GM12874 (cell line): ENCODE data around the gene TNFRSF13B.

Experiments used
- TF ChIP-seq, protein P1 (sequence below): IDR thresholded peaks from 2 replicates; pipeline ENCODE4 v1.5.1; 2011; ENCODE audit warnings: low read depth, mild to moderate bottlenecking, control low read depth, low read length, moderate library complexity; ENCODE audit not compliant: insufficient read depth

Gene TNFRSF13B

DNA sequence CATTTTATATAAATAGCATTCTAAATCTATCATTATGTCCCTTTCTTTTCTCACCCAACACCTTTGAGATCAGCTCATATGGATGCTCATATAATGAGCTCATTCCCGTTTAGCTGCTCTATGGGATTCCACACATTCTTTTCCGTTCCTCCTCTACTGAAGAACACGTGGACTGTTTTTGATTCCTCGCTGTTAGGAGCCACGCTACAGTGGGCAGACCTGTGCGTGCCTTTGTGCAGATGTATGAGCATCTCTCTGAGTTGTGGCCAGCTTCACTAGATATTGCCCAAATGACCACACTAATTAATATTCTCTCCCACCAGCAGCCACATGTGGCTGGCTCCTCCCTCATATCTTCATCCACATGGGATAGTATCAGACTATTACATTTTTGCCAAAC is 6.0 kb upstream of the TNFRSF13B start:
- TF ChIP-seq, protein P1, sequence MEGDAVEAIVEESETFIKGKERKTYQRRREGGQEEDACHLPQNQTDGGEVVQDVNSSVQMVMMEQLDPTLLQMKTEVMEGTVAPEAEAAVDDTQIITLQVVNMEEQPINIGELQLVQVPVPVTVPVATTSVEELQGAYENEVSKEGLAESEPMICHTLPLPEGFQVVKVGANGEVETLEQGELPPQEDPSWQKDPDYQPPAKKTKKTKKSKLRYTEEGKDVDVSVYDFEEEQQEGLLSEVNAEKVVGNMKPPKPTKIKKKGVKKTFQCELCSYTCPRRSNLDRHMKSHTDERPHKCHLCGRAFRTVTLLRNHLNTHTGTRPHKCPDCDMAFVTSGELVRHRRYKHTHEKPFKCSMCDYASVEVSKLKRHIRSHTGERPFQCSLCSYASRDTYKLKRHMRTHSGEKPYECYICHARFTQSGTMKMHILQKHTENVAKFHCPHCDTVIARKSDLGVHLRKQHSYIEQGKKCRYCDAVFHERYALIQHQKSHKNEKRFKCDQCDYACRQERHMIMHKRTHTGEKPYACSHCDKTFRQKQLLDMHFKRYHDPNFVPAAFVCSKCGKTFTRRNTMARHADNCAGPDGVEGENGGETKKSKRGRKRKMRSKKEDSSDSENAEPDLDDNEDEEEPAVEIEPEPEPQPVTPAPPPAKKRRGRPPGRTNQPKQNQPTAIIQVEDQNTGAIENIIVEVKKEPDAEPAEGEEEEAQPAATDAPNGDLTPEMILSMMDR, result no peak

DNA sequence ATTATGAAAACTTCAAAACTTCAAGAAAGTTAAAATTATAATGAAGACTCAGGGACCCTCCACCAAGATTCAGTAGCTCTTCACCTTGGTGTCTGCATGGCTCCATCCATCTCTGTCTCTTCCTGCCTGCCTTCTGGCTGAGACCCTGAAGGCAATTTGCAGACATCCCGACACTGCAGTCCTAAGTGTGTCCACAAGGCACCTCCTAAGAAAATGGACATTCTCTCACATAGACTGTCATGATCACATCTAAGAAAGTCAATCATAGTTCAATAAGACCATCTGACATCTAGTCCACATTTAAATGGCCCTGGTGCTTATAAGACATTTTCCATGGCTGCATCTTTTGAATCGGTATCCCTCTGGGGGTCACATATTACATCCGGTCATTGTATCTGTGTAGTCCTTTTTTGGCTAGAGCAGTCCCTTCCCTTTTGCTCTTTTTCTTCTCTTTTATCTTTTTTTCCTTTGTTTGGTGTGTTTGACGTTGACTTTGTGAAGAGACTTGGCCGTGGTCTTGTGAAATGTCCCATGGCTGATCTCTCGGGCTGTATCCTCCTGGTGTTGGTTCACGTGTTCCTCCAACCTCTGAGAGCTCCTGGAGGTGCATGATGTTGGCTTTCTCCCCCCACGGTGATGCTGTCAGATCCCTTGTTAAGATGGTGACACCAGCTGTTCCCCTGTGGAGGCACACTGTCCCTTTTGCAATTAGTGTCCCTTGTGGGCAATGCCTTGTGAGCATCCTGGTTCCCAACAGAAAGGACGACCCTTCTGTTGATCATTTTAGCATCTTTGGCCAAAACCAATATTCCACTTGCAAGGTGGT is 5.0 kb upstream of the TNFRSF13B start:
- TF ChIP-seq, protein P1, result no peak

DNA sequence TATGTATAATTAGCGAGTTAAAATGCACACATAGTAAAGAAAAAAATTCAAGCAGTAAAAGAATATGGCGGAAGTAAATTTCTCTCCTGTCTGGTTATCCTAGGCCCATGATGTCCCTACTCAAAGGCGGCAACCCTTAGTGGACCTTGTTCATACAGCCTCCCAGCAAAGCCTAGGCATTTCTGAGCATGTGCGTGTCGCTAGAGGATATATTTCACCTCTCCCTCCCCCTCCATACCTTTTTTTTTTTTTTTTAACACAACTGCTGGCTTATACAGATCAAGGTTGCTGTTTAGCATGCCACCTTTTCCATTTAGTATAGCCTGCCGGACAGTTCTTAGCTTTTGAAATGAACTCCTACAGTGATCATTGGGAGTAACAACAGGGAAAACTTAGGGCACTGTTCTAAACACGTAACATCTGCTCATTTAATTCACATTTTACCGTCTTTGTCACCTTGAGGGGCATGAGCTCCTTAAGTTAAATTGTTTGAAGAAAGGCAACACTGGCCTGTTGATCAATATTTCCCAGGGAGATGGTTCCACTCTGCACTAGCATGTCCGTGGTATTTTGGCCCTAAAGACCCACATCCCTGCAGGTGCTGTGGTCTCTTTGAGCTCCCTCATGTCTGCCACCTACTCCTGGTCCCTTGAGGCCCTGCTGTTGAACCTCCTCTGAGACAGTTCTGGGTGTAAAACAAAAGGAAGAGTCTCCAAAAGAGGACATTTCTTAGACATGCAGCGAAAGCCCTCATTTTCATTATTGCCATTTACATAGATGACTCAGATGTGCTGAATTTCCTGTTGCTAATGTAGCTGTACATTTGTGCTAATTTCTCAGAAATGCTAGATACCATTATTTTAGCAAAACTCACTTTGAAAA is 4.1 kb upstream of the TNFRSF13B start:
- TF ChIP-seq, protein P1, result no peak

DNA sequence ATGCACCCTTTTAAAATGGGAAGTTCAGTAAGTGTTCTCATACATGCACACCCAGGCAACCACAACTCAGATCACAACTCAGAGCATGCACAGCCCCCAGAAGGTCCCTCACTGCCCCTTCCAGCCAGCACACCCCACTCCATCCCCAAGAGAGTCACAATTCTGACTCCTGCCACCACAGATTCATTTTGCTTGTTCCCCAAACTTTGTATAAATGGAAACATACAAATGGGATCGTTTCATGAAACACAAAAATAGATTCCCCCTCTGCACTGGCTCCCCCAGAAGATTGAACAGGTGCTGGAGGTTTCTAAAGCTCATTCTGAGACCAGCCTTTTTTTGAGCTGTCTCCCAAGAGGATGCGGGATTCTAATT is 3.3 kb upstream of the TNFRSF13B start:
- TF ChIP-seq, protein P1, result no peak

DNA sequence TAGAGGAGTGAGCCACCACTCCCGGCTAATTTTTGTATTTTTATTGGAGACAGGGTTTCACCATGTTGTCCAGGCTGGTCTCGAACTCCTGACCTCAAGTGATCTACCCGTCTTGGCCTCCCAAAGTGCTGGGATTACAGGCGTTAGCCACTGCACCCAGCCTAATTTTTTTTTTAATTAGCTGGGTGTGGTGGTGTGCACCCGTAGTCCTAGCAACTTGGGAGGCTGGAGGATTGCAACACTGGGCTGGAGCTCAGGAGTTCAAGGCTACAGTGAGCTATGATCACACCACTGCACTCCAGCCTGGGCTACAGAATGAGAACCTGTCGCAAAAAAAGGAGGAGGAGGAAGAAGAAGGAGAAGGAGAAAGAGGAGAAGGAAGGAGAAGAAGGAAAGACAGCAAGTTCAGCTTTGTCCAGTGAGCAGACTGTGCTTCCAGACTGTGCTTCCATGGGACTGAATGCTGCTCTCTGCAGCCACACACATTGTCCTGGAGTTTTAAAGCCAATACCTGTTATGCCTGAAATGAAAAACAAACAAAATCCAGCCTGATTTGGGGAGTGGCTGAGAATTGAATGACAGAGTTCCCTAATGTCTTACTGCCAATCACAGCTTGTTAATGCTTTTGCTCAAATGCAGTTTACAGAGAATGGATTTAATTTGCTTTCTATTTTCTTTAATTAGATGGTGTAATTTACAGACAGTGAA is 2.8 kb upstream of the TNFRSF13B start:
- TF ChIP-seq, protein P1, result no peak

DNA sequence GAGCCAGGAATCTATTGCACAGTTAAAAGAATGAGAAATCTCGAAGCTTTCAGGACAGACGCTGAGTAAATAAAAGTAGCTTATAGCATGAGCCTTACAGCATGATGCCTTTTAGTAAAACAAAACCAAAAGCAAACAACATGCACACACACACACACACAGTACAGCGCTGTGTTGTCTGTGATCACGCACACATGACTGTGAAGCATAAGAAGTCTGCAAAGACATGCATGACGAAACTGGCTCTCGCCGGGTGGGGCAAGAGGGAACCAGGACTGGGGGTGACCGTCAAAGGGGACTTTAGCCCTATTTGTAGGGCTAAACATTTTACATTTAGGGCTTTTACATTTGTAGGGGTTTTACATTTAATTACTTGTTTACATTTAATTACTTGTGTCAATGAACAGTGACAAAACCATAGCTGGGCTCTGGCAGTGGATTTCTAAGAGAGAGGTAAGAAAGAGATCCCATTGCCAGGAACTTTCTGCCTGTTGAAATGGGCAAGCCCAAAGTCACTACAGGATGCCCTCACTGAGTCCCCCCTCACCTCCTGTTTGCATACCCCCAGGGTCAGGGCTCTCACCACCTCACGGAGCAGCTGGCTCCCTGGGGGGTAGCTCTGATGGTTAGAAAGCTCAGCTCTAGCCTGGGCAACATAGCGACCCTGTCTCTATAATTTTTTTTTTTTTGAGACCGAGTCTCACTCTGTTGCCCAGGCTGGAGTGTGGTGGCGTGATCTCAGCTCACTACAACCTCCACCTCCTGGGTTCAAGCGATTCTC is 2.0 kb upstream of the TNFRSF13B start:
- TF ChIP-seq, protein P1, result no peak
